Left kidney (tissue), 2 donors: ENCODE results near the gene THAP7. TPM values are rescaled to one million over a fixed set of nuclear protein-coding genes. Genes with fewer than 3 reads are reported as not detected.
A peak's percentile ranks its signal among the peaks of the same experiment; 100 is the strongest.

Experiments used
- DNase-seq: peaks from one replicate; pipeline ENCODE4 v3.0.0-alpha.2; 2013
- polyA plus RNA-seq: library from polyadenylated mRNA; unstranded; fragments of 120-200 nt; gene quantifications from one replicate; pipeline ENCODE4 v1.2.1, GENCODE V29; 2013; ENCODE audit not compliant: insufficient read length

THAP7 gene
- polyA plus RNA-seq, 1 donor = 14.1 TPM

DNA sequence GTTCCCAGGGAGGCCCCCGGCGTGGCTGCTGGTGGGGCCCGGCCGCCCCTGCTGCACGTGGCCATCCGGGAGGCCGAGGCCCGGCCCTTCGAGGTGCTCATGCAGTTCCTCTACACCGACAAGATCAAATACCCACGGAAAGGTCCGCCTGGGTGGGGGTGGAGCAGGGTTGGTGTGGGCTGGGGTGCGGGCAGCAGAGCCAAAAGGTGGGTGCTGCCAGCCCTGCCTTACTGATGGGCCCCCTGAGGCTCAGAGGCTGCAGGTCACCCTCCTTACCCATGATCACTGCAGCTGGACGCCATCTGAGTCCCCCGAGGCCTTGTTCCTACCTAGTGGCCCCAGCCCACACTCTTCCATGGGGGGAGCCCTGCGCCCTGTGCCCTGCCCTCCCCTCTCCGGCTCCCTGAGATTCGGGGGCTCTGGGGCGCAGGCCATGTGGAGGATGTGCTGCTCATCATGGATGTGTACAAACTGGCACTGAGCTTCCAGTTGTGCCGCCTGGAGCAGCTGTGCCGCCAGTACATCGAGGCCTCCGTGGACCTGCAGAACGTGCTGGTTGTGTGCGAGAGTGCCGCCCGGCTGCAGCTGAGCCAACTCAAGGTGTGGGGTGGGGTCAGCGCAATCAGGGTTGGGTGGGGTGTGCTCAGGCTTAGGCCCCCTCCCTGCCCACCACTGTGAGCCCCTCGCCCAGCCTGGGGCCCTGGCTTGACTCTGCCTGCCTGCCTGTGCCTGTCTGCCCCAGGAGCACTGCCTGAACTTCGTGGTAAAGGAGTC is 7.6 kb downstream of the THAP7 start:
- DNase-seq = no peak

DNA sequence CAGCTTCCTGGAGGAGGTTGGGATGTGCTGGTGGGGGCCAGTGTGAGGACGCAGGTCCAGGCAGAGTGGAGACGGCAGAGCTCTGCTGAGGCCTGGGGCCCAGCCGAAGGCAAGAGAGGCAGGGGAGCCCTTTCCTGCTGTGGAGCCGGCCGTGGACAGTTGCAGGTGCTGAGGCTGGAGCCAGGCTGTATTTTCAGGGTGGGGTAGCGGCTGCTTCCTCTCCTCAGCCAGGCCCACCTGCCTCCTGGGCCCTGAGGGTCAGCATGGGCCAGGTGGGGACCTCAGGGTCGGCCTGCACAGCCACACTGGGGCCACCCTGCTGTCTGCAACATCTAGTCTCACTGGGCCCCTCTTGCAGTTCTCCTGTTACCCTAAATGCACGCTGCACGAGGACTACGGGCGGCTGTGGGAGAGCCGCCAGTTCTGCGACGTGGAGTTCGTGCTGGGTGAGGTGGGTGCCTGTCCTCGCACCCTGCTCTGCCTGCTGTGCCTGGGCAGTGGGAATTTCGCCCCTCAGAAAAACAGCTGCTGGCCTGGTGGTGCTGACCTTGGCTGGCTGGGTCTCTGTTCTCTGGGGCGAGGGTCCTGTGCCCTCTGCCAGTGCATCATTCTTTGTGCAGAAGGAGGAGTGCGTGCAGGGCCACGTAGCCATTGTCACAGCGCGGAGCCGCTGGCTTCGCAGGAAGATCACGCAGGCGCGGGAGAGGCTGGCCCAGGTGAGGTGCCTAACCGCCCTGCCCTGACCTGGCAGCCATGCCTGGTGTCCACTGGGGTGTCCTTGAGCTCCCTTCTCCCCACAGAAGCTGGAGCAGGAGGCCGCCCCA is 8.4 kb downstream of the THAP7 start:
- no peak for DNase-seq

DNA sequence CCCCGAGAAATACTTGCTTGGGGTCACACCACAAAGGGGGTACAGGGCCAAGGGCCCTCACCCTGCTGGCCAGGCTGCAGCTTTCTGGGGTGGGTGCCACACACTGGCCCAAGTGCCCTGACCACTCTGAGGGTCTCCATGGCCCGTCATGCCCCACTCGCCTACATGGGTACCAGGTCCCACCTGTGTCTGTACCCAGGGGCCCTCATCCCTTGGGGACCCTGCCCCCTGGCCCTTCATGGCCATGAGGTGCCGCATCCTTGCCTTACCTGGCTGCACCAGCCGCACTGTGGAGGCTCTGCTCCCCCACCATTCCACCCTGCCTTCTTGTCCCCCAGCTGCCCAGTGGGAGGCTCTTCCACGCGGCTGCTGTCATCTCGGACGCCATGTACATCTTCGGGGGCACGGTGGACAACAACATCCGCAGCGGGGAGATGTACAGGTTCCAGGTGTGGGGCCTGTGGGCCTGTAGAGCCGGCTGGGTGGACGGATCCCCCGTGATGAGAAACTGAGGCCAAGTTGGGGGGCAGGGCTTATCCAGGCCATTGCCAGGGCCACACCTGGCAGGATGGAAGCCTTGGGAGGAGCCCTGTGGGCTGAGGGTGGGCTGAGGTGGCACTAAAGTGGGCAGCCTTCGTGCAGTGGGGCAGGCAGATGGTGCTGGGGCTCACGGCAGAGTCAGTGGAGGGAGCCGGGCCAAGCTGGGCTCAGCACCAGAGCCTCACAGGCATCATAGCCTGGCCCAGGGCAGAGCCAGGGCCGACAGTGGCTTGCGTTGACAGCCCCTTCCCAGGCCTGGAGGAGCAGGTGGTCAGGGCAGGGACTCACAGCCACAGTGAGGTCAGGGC is 9.2 kb downstream of the THAP7 start:
- no peak for DNase-seq

DNA sequence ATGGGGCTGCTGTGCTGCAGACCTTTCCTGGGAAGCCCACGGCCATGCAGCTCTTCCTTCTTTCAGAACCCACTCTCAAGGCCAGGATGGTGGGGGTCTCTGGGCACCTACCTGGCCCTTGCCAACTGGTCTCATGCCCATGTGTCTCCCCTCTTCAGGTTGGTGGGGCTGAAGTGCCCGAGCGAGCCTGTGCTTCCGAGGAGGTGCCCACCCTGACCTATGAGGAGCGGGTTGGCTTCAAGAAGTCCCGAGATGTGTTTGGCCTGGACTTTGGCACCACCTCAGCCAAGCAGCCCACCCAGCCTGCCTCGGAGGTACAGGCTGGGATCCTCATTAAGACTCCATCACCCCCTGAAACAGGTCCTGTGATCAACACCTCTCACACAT is 9.9 kb downstream of the THAP7 start:
- DNase-seq = no peak

DNA sequence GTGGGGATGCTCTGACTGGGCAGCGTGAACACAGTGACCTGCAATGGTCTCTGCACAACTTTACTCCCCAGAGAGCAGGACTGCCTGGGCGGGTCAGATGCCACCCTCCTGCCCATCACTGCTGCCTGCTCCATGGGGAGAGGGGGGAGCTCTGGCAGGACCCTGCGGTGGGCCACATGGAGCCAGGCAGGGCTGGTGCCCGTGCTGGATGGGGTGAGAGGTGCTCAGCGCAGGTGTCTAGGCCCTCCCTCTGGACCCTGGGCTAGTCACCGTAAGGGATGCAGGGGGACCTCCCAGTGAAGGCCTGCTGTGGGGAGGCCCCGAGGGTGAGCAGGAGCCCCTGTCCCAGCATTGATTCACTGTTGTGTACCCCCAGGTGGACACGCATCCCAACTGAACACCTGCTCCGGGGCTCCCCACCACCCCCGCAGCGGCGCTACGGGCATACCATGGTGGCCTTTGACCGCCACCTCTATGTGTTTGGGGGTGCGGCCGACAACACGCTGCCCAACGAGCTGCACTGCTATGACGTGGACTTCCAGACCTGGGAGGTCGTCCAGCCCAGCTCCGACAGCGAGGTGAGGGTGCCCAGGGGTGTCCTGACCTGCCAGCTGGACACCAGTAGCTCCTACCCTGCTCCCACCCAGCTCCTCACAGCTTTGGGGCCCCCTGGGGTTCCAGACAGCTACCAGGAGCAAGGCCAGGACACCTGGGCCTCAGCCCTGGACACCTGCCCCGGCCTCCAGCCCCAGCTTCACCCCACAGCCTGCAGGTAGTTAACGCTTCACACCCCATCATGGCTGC is 10.5 kb downstream of the THAP7 start:
- DNase-seq = no peak

DNA sequence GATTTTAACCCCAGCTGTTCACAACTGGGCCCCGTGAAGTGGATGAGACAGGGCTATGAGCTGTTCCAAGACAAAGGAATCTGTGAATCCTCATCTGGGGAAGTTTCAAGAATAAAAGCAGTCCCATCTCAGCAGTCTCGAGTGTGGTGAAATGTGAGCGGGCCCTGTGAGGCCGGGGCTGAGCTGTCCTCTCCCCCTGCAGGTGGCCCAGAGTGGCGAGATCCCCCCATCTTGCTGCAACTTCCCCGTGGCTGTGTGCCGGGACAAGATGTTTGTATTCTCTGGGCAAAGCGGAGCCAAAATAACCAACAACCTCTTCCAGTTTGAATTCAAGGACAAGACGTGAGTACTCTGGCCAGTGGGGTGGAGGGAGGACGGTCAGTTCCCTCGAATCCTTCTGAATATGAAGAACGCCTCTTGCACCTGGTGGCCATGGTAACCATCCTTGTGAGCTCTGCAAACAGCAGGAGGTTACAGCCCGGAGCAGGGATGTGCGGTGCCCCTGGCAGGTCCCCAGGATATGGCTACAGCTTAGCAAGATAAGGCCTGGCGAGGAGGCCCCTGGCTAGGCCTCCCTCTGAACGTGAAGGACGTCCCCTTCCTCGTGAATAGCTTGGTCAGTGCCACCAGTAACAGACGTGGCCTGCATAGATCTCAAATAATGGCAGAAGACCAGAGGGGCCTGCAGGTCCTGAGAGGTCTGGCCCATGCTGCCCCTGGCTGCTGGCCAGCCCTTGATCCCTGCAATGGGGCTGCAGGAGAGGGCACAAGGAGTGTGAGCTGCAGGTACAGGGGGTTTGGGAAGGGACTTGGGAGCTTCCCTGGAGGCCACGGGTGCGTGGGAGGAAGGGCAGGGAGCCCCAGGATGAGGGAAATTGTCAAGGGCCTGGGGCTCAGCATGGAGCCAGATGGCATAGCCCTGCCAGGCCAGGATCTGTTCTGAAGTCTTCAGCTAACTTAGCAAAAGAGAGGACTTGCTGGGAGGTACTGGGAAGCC is 11.4 kb downstream of the THAP7 start:
- no peak for DNase-seq

DNA sequence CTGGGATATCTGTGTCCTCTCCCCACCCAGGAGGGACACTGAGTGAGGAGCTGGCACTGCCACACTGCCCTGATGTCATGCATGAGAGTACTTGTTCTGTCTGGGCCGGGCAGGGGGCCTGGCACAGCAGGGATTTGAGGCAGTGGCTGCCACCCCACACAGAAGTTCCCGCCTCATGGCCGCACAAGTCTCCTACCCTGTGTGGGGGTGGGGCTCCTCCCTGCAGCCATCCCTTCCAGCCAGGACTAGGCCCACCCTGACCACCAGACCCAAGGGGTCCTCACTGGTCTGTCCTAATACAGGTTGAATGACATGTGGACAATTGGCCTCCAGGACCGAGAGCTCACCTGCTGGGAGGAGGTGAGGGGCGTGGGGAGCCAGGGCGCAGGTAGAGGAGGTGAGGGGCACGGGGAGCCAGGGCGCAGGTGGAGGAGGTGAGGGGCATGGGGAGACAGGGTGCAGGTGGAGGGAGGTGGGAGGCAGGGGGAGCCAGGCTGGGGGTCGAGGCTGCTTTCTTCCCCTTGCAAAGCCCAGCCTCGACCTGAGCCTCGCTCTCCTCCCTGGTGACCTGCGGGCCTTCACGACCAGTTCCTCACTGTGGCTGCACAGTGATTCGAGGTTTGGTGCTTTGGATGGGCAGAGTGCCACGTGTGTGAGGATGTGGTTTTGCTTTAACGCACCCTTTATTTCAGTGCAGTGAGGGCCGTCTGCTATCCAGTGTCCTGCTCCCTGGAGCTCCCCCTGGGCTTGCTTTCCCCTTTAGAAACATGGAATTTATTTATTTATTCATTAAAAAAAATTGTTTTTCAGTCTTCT is 12.4 kb downstream of the THAP7 start:
- no peak for DNase-seq

DNA sequence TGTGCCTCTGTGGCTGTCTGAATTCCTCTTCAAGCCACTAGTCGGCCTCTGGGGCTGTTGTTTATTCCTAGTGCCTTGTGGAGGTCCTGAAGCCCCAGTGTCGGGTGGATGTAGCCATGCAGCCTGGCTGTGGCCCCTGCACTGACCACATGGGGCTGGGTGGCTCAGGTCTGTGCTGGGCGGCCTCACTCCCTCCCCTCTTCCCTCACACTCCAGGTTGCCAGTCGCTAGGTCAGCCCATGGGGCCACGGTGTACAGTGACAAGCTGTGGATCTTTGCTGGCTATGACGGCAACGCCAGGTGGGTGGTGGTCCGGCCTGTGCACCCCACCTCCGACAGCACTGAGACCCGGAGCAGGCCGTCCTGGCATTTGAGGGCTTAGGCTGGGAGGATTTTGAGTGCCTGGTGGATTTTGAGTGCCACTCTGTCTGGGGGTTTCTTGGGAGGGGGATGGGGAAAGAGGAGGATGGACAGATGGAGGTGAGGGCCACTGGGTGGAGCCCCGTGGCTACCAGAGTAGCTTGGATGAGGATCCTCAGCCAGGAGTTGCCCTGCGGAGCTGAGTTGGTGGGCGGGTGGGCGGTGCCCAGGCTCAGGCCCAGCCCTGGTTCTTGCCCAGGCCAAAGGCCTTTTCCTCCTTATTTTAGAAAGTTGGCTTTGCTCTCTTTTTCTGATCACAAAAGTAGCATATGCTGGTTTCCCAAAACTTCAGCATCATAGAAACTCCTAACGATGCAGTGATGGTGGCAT is 13.2 kb downstream of the THAP7 start:
- no peak for DNase-seq

DNA sequence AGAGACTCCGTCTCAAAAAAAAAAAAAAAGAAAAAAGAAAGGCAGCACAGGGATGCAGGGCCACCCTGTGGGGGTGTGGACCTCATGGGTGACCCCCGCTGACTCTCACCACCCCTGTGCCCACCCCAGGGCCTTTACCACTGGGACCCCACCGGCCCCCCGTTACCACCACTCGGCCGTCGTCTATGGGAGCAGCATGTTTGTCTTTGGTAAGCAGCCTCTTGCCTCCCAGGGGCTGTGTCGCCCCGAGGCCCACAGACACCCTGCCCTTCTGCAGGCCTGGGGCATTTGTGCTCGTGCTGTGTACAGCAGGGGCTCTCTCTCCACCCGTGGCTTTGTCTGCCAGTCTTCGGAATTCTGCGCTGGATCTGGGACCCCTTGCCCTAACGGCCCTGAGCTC is 14.5 kb downstream of the THAP7 start:
- DNase-seq = no peak

DNA sequence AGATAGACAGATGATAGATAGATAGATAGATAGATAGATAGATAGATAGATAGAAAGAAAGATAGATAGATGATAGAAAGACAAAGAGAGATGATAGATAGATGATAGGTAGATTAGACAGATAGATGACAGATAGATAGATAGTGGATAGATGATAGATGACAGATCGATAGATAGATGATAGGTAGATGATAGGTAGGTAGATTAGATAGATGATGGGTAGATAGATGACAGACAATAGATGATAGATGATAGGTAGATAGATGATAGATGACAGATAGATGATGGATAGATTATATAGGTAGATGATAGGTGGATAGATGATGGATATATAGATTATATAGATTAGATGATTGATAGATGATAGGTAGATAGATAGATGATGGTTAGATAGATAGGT is 15.6 kb downstream of the THAP7 start:
- no peak for DNase-seq

DNA sequence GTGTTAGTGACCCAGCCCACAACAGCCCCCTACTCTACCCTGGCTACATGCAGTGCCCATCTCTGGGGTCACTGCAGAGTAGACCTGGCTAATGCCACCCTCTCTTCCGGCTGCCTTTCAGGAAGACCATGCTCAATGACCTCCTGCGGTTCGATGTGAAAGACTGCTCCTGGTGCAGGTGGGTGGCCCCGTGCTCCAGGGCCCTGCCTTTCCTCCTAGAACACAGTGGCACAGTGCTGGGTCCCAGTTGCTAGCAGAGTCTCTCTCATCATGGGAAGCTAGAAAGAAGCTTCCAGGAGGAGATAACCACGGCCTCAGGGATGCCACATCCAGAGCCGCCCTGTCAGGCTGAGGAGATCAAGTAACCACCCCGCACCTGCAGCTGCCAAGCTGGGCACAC is 16.2 kb downstream of the THAP7 start:
- no peak for DNase-seq

DNA sequence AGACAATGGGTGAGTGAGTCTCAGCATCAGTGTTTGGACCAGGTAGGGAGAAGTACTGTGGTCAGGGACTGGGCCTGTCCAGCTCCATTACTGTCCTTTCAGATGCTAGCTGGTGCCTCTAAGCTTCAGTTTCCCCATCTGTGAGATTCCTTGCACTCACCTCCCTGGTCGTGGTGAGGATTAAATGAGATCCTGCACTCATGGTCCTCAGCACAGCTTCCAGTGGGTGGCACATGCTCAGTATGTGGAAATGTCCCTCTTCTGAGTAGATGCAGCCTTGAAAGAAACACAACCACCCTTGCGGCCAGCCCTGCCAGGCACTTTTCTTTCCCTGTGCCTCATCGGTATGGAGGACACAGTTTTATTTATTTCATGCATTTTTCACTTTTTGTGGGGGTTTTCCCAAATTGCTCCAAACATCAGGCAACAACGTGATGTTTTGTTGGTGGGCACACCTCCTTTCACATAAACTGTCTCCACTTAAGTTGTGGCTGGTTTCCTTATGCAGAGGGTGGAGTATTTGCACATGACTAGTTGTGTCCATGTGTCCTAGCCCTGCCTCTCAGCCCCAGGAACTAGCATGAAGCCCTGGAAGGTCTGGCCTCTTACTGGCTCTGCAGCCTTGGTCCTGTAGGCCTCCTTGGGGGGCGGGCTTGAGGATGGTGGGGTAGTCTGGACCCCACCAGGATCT is 18.7 kb downstream of the THAP7 start:
- DNase-seq = no peak

DNA sequence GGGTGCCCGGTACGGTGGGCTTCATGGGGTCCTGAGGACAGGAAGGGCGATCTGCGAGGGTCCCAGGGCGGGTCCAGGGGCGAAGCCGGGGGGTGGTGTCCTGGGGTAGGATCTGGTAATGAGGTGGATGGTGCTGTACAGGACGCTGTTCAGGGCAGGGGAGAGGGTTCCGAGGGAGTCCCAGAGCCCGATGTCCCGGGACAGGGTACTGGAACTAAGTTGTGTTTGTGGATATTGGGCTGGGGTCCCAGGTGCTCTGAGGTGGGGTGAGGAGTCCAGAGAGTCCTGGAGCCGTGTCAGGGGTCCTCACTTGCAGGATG is 19.4 kb downstream of the THAP7 start:
- no peak for DNase-seq

DNA sequence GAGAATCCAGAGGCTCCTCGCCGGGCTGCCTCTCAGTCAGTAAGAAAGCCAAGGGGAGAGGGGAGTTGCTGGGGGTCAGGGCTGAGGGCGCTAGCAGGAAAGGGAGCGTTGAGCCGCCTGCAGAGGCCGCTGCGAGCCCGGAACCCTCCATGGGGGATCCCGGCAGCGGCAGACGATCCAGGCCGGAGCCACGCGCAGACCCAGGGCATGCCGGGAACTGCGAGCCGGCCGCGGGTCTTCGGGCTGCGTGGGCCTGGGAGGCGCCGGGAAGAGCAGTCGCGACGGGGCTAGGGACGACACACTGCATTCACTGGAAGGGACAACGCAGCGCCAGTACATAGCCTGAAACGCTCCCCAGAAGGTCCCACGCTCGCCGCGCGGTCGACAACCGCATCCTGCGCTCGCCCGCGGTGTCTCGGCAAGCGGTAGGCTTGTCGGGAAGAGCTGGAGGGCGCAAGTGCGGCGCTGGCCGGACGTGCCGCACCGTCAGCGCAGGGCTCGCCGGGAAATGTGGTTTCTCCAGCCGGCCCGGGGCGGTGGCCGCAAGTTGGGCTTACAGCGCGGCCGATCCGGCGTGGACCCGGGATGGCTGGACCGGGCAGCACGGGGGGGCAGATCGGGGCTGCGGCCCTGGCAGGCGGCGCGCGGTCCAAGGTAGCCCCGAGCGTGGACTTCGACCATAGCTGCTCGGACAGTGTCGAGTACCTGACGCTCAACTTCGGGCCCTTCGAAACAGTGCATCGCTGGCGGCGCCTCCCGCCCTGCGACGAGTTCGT is 19.9 kb downstream of the THAP7 start, which contains the start of gene LZTR1:
Gene LZTR1, plus strand, starts transcription at position 511 of the 776 bp plus-strand sequence. Its CDS starts 75 bp downstream, at position 586.
- peak; percentile 78 for DNase-seq

DNA sequence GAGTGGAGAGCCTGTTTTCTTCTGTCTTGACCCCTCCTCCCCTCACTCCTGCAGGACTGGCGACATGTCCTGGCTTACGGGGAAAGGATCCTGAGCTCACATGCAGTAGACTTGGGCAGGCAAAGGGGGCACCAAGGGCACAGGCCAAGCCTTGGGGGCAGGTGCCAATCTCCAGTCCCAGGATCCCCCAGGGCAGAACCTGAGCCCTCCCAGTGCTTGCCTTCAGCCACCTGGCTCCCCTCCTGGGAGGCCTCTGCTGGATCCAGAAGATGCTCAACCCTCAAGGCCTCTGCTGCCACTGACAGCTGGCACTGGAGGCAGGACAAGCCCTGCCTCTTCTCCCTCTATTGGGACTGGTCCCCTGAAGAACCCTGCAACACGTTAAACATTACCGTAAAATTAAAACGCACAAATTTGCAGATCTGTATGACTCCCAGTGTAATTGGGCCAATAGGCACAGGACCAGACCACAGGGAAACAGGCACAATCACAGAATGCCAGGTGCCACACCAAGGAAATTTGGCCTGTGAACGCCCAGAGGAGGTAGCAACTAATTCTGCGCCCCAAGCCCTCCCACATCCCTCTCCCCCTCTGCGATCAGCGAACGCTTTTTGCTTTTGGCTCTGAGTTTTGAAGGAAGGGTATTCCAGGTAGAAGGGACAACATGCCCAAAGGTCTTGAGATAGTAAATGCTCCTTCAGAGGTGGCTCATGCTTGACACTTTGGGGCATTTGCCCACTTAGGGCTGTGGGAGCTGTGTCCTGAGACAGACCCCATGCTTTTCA is 20.8 kb downstream of the THAP7 start:
- no peak for DNase-seq

DNA sequence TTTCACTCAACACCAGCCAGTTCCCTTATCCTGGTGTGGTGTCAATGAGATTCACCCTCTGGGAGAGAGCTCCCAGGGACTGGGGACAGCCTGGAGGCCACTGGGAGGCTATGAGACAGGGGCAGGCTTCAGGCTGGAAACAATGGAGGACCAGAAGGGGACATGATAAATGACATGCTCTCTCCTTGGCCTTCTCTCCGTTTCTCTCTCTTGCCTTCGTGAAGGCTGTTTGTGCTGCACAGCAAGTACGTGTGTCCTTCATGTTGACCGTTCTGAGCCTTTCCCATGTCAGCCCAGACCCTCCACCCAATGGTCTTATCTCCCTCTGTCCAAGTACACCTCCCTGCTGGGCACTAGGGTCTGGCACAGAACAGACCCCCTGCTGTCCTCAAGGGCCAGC is 21.4 kb downstream of the THAP7 start:
- no peak for DNase-seq
